ENCODE results near the gene YPEL1.
A peak's percentile ranks its signal among the peaks of the same experiment; 100 is the strongest.

The YPEL1 gene

GRCh38 chr22:21735200-21736083 is at the start of gene YPEL1:
TSS of gene YPEL1 (minus strand) at chr22:21735794. CDS start at chr22:21710744, 25,050 bp downstream.
- DNase-seq (ENCODE audit: low spot score): peak; percentile 98

- DNase-seq (ENCODE audit: low spot score): no peak
Observed at GRCh38 chr22:21780259-21780658, 44.7 kb upstream of the YPEL1 start.

- no peak for DNase-seq (ENCODE audit: low spot score)
Observed at GRCh38 chr22:21779444-21779843, 43.9 kb upstream of the YPEL1 start.

GRCh38 chr22:21778705-21779363 is 43.2 kb upstream of the YPEL1 start:
- peak; percentile 71 for DNase-seq (ENCODE audit: low spot score)

- DNase-seq (ENCODE audit: low spot score): no peak
Observed at GRCh38 chr22:21771631-21771976, 36.0 kb upstream of the YPEL1 start.

- DNase-seq (ENCODE audit: low spot score): no peak
Observed at GRCh38 chr22:21768435-21768834, 32.8 kb upstream of the YPEL1 start.

GRCh38 chr22:21766691-21767462 is 31.3 kb upstream of the YPEL1 start:
- no peak for DNase-seq (ENCODE audit: low spot score)

- no peak for DNase-seq (ENCODE audit: low spot score)
Observed at GRCh38 chr22:21765909-21766529, 30.4 kb upstream of the YPEL1 start.

- no peak for DNase-seq (ENCODE audit: low spot score)
Observed at GRCh38 chr22:21764038-21764804, 28.6 kb upstream of the YPEL1 start.

- no peak for DNase-seq (ENCODE audit: low spot score)
Observed at GRCh38 chr22:21762712-21763581, 27.4 kb upstream of the YPEL1 start.

- no peak for DNase-seq (ENCODE audit: low spot score)
Observed at GRCh38 chr22:21761994-21762680, 26.5 kb upstream of the YPEL1 start.

- no peak for DNase-seq (ENCODE audit: low spot score)
Observed at GRCh38 chr22:21761086-21761485, 25.5 kb upstream of the YPEL1 start.

GRCh38 chr22:21760640-21761039 is 25.0 kb upstream of the YPEL1 start:
- peak; percentile 18 for DNase-seq (ENCODE audit: low spot score)

GRCh38 chr22:21759646-21760376 is 24.2 kb upstream of the YPEL1 start:
- DNase-seq (ENCODE audit: low spot score): no peak

- DNase-seq (ENCODE audit: low spot score): no peak
Observed at GRCh38 chr22:21759093-21759492, 23.5 kb upstream of the YPEL1 start.

GRCh38 chr22:21758091-21758864 is 22.7 kb upstream of the YPEL1 start:
- no peak for DNase-seq (ENCODE audit: low spot score)

GRCh38 chr22:21755851-21756284 is 20.3 kb upstream of the YPEL1 start:
- peak; percentile 76 for DNase-seq (ENCODE audit: low spot score)

- DNase-seq (ENCODE audit: low spot score): peak; percentile 6
Observed at GRCh38 chr22:21754523-21754922, 18.9 kb upstream of the YPEL1 start.
